Osteoblast (primary cell): ENCODE measurements around the gene RILP. TPM values are rescaled to one million over a fixed set of nuclear protein-coding genes. Genes with fewer than 3 reads are reported as not detected.

ENCODE experiments used
- small RNA-seq: library from RNA; depleted of rRNA; stranded (forward); fragments of <200 nt; gene quantifications from one replicate; pipeline ENCODE3, GENCODE V24; 2012
- total RNA-seq: library from RNA; depleted of rRNA; stranded (reverse); fragments of >200 nt; gene quantifications from 2 replicates; pipeline ENCODE4 v1.2.3, GENCODE V29; 2012

Gene RILP
- total RNA-seq, 1 donor: 11.6 TPM

Small RNAs within 50 kb of the gene (small RNA-seq; reads per million reads assigned to genes)
- not detected for gene RN7SL105P

Other genes starting within 250 kb of the RILP start
- gene YWHAE, start 249.6 kb downstream of the RILP start, total RNA-seq: 401 and 433 TPM in 2 replicates
- gene CRK, start 193.6 kb downstream of the RILP start, total RNA-seq: 102 and 109 TPM in 2 replicates
- 204 and 250 TPM in 2 replicates for gene MYO1C, start 157.2 kb downstream of the RILP start, total RNA-seq
- gene INPP5K, start 133.3 kb downstream of the RILP start, total RNA-seq: 40.4 and 51.4 TPM in 2 replicates
- gene PITPNA, start 87.1 kb downstream of the RILP start, total RNA-seq: 19.2 and 21.5 TPM in 2 replicates
- gene SLC43A2, start 21.0 kb downstream of the RILP start, total RNA-seq: 4.4 and 5.4 TPM in 2 replicates
- gene SCARF1, start 4.1 kb downstream of the RILP start, total RNA-seq: 0.88 and 1.4 TPM in 2 replicates
- gene PRPF8, start 35.0 kb upstream of the RILP start, total RNA-seq: 107 and 111 TPM in 2 replicates
- 4.7 TPM in 2 replicates for gene TLCD2, start 60.5 kb upstream of the RILP start, total RNA-seq
- gene WDR81, start 74.8 kb upstream of the RILP start, total RNA-seq: 47.7 and 47.8 TPM in 2 replicates
- under 0.01 TPM in 1 of 2 replicates, not detected in the other for gene SERPINF2, start 93.0 kb upstream of the RILP start, total RNA-seq
- gene SERPINF1, start 112.2 kb upstream of the RILP start, total RNA-seq: 309 and 314 TPM in 2 replicates
- 10.1 and 10.6 TPM in 2 replicates for gene SMYD4, start 180.0 kb upstream of the RILP start, total RNA-seq
- 14.1 and 14.8 TPM in 2 replicates for gene RPA1, start 180.1 kb upstream of the RILP start, total RNA-seq